IPS-18a (cell line): Measurements from ENCODE around the gene TATDN2.

Experiments used
- H3K27ac ChIP-seq: one replicate; pipeline ENCODE4 v1.5.1; 2013; ENCODE audit warnings: low read length
- H3K27me3 ChIP-seq: one replicate; pipeline ENCODE4 v1.6.1; 2013; ENCODE audit warnings: mild to moderate bottlenecking, low read length; ENCODE audit not compliant: control insufficient read depth, insufficient read depth
- H3K36me3 ChIP-seq: one replicate; pipeline ENCODE4 v1.6.1; 2013; ENCODE audit warnings: low read depth, low read length; ENCODE audit not compliant: control insufficient read depth
- H3K4me1 ChIP-seq: one replicate; pipeline ENCODE4 v1.6.1; 2013; ENCODE audit warnings: low read depth, low read length; ENCODE audit not compliant: control insufficient read depth
- H3K4me3 ChIP-seq: one replicate; pipeline ENCODE4 v1.5.1; 2013; ENCODE audit warnings: low read length
- H3K9ac ChIP-seq: one replicate; pipeline ENCODE4 v1.6.1; 2013; ENCODE audit warnings: mild to moderate bottlenecking, low read length, moderate library complexity
- H3K9me3 ChIP-seq: one replicate; pipeline ENCODE4 v1.6.1; 2013; ENCODE audit warnings: low read depth, low read length; ENCODE audit not compliant: control insufficient read depth

Gene TATDN2, protein sequence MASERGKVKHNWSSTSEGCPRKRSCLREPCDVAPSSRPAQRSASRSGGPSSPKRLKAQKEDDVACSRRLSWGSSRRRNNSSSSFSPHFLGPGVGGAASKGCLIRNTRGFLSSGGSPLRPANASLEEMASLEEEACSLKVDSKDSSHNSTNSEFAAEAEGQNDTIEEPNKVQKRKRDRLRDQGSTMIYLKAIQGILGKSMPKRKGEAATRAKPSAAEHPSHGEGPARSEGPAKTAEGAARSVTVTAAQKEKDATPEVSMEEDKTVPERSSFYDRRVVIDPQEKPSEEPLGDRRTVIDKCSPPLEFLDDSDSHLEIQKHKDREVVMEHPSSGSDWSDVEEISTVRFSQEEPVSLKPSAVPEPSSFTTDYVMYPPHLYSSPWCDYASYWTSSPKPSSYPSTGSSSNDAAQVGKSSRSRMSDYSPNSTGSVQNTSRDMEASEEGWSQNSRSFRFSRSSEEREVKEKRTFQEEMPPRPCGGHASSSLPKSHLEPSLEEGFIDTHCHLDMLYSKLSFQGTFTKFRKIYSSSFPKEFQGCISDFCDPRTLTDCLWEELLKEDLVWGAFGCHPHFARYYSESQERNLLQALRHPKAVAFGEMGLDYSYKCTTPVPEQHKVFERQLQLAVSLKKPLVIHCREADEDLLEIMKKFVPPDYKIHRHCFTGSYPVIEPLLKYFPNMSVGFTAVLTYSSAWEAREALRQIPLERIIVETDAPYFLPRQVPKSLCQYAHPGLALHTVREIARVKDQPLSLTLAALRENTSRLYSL

DNA sequence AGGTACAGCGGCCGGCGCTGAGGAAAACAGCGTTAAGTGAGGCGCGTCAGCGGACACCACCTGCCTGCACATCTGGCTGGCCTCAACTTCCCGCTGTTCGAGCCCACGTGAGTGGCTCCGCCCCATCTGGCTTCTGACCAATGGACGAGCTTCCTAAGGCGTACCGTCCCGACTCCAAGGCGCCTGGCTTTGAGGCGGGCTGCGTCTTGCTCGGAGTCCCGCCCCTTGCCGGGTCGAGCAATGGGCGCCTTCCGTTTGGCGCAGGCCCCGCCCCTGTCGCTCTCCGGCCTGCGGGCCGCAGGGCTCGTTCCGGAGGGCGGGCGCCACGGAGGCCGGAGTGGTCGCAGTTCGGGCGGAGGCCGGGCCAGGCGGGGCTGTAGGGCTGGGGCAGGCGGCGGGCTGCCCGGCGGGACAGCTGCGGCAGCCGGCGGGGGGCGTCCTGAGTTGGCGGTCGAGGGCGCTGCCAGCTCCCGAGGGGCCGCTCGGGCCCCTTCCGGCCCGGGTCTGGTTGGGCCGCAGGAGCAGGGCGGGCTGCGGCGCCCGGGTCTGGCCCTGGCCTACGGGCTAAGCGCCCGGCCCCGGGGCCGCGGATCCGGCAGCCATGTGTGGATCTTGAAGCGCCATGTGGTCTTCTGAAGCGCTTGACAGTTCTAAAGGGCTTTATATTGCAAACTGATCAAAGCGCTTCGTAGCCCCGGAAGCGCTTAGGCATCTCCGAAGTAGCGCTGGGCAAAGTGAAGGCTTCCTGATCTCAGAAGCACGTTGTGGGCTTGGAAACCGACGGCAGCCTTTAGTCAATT, at the start of gene TATDN2:
Gene TATDN2, plus strand, starts transcription at position 276 of the 800 bp plus-strand sequence. CDS start 742 bp downstream, outside the sequence.
- Histone ChIP-seq H3K4me1 (peaks cover 10% of the 10 kb centered on the region), H3K27me3 (no peaks in the 10 kb centered on the region), H3K4me3 (peak within 1 kb of the TSS; percentile 89), H3K27ac (no peak within 1 kb of the TSS), H3K9ac (peak within 1 kb of the TSS; percentile 78), H3K36me3 (peaks cover 4% of the 10 kb centered on the region), H3K9me3 (peaks cover 10% of the 10 kb centered on the region)

DNA sequence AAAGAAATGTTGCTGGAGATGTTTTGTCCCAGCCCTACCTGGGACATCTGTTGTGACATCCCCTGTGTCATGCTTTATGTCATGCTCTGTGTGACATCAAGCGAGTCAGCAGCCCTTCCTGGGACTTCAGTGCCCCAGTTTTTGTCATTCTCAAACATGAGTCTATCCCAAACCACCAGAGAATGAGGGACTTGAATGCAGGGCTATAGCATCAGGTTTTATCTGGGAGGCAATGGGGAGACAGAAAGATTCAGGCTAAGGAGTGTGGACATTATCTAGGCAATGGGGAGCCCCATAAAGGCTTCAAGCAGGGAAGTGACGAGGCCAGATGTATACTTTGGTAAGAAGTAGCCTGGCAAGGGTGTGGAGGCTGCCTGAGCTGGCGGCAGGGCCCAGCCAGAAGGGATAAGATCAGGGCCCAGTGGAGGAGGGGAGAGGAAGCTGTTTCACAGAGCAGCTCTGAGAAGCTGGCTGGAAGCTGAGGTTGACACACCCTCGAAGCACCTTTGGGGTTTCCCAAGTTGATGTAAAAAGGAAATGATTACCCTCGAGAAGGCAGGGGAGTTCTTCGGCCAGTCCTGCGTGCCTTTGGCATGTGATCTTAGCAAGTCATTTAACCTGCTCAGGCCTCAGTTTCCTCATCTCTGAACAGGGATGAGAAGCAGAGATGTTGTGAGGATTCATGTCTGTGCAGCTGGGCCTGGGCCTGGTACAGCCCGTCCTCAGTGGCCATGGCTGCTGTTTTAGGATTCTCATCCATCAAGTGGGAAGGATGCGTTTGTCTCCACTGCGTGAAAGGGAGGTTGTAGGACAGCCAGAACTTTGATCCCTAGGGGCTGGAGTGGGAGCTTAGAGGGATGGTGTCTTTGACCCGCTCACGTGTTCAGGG, 49.3 kb upstream of the TATDN2 start:
- Histone ChIP-seq H3K27me3 (no peaks in the 10 kb centered on the region), H3K4me3 (no peak overlapping the region), H3K27ac (no peak overlapping the region), H3K36me3 (no peaks in the 10 kb centered on the region), H3K9me3 (no peaks in the 10 kb centered on the region), H3K9ac (no peak overlapping the region), H3K4me1 (no peaks in the 10 kb centered on the region)

DNA sequence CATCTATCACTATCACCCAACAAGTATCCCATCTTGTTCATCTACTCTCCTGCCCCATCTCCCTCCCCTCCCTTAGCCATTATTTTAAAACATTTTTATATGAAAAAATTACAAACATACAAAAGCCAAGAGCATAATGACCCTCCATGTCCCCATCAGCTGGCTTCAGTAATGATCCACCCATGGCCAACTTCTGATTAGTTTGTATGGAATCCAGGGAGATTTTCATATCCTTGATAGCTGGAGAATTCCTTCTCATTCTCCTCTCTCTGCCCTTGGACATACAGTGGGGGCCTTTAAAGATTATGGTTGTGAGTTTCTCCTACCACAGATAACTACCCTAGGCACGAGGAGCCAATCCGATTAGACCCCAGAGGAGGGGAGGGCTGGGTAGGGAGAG, 43.3 kb upstream of the TATDN2 start:
- Histone ChIP-seq H3K27ac (no peak overlapping the region), H3K4me3 (no peak overlapping the region), H3K9me3 (no peaks in the 10 kb centered on the region), H3K36me3 (no peaks in the 10 kb centered on the region), H3K9ac (no peak overlapping the region), H3K27me3 (no peaks in the 10 kb centered on the region), H3K4me1 (no peaks in the 10 kb centered on the region)

DNA sequence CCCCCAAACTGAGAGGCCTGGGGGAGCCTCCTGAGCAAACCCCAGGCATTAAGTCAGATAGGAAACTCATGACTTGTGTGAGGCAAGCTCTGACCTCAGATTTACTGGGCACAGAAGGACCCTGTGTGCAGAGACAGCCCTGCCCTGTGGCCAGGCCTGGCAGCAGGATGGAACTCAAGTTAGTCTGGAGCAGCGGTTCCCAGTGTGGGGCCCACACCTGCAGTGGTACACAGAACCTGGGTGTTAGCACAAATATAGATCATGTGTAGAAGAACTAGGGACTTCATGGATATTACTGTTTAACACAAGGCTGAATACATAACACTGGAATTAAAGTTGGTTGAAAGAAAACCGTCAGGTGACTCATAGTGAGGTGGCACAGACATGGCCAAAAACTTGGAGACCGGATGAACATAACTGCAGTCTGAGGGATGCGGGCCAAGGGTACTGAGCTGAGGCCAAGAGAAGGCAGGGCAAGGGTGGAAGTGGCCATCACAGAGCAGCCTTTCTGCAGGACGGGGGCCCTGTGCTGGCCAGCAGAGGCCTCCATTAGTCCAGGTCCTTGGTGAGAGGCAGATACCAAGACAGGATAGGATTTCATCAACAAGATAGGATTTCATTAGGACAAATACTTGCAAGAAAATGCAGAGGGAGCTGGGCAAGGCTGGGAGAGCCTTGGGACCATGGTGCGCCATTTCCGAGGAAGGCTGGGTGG, 42.7 kb upstream of the TATDN2 start:
- Histone ChIP-seq H3K27me3 (no peaks in the 10 kb centered on the region), H3K9ac (no peak overlapping the region), H3K4me1 (no peaks in the 10 kb centered on the region), H3K4me3 (no peak overlapping the region), H3K36me3 (no peaks in the 10 kb centered on the region), H3K9me3 (no peaks in the 10 kb centered on the region), H3K27ac (no peak overlapping the region)

DNA sequence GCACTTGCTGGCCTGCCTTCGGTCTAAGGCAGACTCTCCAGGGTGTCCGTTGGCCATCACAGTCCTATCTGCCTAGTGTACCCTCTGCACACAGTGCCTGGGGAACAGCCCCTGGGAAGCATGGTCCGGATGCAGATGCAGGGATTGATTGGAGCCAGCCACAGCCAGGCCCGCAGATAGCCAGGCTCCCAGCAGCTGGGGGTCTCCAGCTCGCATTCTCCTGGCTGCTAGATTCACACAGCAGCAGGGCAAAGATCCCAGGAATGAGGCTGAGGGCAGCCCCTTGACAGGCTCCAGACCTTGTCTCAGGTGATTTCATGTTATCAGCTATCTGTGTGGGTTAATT, 42.1 kb upstream of the TATDN2 start:
- no peak overlapping the region for H3K9ac ChIP-seq
- H3K36me3 ChIP-seq = no peaks in the 10 kb centered on the region

DNA sequence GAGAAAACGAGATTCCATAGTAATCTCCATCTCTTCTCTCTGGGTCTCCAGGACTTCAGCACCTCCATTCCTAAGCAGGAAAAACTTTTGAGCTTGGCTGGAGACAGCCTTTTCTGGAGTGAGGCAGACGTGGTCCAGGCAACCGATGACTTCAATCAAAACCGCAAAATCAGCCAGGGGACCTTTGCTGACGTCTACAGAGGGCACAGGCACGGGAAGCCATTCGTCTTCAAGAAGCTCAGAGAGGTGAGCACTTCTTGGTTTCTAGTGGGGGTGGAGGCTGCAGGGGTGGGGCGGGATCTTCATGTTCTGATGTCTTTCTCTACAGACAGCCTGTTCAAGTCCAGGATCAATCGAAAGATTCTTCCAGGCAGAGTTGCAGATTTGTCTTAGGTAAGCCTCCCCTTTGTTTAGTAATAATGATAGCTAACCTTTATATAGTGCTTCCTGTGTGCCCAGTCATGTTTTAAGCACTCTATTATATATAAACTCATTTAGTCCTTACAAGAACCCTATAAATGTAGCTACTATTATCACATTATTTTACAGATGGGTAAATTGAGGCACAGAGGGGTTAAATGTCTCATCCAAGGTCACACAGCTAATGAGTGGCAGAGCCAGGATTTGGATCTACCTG, 35.0 kb upstream of the TATDN2 start:
- H3K9me3 ChIP-seq = no peaks in the 10 kb centered on the region
- no peaks in the 10 kb centered on the region for H3K36me3 ChIP-seq
- no peak overlapping the region for H3K4me3 ChIP-seq
- H3K27me3 ChIP-seq = no peaks in the 10 kb centered on the region
- no peaks in the 10 kb centered on the region for H3K4me1 ChIP-seq
- no peak overlapping the region for H3K9ac ChIP-seq
- H3K27ac ChIP-seq = no peak overlapping the region

More for the DNA sequence above, 42.1 kb upstream of the TATDN2 start:
- H3K27me3 ChIP-seq = no peaks in the 10 kb centered on the region
- no peak overlapping the region for H3K4me3 ChIP-seq
- no peaks in the 10 kb centered on the region for H3K4me1 ChIP-seq
- H3K9me3 ChIP-seq = no peaks in the 10 kb centered on the region
- no peak overlapping the region for H3K27ac ChIP-seq

DNA sequence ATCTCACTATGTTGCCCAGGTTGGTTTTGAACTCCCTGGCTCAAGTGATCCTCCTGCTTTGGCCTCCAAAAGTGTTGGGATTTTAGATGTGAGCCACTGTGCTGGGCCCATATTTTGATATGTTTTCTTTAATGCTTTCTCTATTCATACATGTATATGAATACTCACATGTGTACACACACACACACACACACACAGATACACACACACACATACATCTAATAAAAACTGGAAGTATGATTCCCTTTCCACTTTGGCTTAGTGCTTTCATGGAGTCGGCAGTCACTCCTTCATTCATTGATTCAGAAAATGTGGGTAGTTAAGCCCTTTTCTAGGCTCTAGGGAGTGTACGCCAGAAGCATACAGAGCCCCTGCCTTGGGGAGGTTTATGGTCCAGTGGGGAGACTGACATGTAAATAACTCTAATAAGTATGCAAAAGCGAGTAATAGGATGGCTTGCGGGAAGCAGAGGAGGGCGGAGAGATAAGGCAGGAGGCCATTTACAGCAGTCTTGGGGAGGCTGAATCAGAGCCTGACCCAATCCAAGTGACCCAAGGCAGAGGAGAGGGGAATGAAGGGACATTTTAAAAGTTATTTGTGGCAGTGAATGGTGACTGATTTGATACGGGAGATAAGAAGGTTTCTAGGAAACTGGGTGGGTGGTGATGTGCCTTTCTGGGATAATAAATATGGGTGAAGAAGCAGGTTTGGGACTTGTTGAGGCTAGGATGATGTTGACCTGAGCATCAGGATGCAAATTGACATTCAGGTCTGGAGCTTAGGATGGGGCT, 32.5 kb upstream of the TATDN2 start:
- no peaks in the 10 kb centered on the region for H3K4me1 ChIP-seq
- H3K9me3 ChIP-seq = no peaks in the 10 kb centered on the region
- no peak overlapping the region for H3K9ac ChIP-seq
- H3K36me3 ChIP-seq = no peaks in the 10 kb centered on the region
- H3K4me3 ChIP-seq = no peak overlapping the region
- no peaks in the 10 kb centered on the region for H3K27me3 ChIP-seq
- no peak overlapping the region for H3K27ac ChIP-seq

DNA sequence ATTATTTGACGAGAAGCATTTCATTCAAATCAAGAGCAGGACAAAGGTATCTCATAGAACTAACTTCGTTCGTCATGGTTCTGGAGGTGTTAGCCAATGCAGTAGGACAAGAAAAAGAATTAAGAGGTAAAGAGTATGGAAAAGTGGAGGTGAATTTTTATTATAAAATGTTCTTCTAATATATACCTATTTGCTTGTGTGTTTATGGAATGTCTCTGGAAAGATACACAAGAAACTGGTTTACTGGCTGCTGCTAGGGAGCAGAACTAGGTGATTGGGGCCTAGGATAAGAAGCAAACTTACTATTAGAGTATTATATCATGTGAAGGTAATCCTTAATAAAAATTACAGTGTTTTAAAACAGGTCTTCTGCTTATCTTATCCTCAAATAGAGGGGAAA, 30.9 kb upstream of the TATDN2 start:
- no peaks in the 10 kb centered on the region for H3K4me1 ChIP-seq

DNA sequence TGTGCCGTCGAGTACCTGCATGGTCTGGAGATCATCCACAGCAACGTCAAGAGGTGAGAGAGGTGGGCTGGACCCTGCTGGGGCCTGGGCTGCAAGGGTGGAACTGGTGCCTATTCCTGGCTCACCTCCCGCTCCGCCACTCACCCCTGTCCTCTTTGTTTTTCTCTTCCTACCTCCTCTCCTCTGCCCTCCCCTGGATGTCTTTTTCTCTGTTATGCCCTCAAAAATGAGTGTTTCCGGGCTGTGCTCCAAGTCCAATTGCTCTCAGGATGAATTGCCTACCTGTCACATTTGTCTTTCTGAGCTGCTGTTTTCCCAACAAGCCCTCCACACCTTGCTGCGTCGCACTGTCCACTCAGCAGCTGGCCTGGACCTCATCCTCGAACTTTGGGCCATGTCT, 28.5 kb upstream of the TATDN2 start:
- Histone ChIP-seq H3K4me1 (no peaks in the 10 kb centered on the region), H3K27me3 (no peaks in the 10 kb centered on the region), H3K4me3 (no peak overlapping the region), H3K27ac (no peak overlapping the region), H3K36me3 (no peaks in the 10 kb centered on the region), H3K9ac (no peak overlapping the region), H3K9me3 (no peaks in the 10 kb centered on the region)

More for the DNA sequence above, 30.9 kb upstream of the TATDN2 start:
- Histone ChIP-seq H3K9ac (no peak overlapping the region), H3K27ac (no peak overlapping the region), H3K36me3 (no peaks in the 10 kb centered on the region), H3K9me3 (no peaks in the 10 kb centered on the region), H3K27me3 (no peaks in the 10 kb centered on the region), H3K4me3 (no peak overlapping the region)
